GM21576 (cell line): ENCODE measurements around the gene APOLD1.
"Not testable (repeated sequence)": the region's sequence is repeated elsewhere in the genome, so short reads cannot be mapped to it uniquely, and the experiment has no call there.

Experiments
- ATAC-seq: cut with Tn5 transposase; IDR thresholded peaks from one replicate; pipeline ENCODE4 v1.9.1; 2021; ENCODE audit warnings: mild to moderate bottlenecking, moderate library complexity; ENCODE audit not compliant: unreplicated experiment

Gene APOLD1

GRCh38 chr12:12784911-12785814 is at the start of gene APOLD1:
APOLD1 (plus strand) TSS chr12:12785659; CDS start chr12:12785692, 33 bp downstream.
- no peak for ATAC-seq

- peak; percentile 71 for ATAC-seq
Observed at GRCh38 chr12:12736759-12737676, 48.4 kb upstream of the APOLD1 start.

GRCh38 chr12:12738152-12738551 is 47.3 kb upstream of the APOLD1 start:
- not testable (repeated sequence) for ATAC-seq

GRCh38 chr12:12741660-12742059 is 43.8 kb upstream of the APOLD1 start:
- ATAC-seq = no peak

- ATAC-seq = no peak
Observed at GRCh38 chr12:12744546-12745305, 40.7 kb upstream of the APOLD1 start.

- no peak for ATAC-seq
Observed at GRCh38 chr12:12745576-12746211, 39.8 kb upstream of the APOLD1 start.

- ATAC-seq = no peak
Observed at GRCh38 chr12:12747278-12747677, 38.2 kb upstream of the APOLD1 start.

GRCh38 chr12:12748044-12748443 is 37.4 kb upstream of the APOLD1 start:
- ATAC-seq = no peak

DNA sequence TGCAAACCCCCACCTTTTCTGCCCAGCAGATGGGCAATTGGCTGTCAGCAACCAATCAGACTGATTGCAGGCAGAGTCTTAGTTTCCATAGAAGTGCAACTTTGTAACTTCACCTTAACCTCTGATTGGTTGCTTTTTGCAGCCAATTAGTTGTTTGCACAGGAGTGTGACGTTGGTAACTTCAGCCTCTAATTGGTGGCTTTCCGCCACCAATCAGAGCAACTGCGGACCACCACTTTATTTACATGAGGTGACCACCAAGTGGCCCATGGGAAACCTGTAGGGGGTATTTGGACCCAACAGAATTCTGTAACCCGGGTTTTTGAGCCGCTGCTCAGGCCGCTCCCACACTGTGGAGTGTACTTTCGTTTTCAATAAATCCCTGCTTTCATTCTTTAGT is 36.0 kb upstream of the APOLD1 start:
- ATAC-seq = no peak

DNA sequence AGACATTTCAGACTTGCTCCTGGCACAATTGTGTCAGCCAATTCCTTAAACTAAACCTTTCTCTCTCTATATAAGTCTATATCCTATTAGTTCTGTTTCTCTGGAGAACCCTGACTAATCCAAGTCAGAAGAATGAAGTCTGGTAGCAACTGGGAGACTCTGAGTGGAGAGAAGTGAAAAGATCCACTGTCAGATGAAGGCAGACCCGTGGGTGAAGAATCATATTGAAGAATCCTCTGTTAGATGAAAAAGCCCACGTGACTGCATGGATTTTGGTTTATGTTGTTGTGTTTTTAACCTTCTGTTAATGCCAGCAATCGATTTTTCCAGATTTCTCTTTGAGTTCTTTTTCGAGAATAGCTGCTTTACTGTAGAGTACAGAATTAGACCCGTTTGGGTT is 29.5 kb upstream of the APOLD1 start:
- ATAC-seq = no peak

GRCh38 chr12:12757121-12757520 is 28.3 kb upstream of the APOLD1 start:
- ATAC-seq = no peak

- ATAC-seq = no peak
Observed at GRCh38 chr12:12759234-12759915, 26.1 kb upstream of the APOLD1 start.

DNA sequence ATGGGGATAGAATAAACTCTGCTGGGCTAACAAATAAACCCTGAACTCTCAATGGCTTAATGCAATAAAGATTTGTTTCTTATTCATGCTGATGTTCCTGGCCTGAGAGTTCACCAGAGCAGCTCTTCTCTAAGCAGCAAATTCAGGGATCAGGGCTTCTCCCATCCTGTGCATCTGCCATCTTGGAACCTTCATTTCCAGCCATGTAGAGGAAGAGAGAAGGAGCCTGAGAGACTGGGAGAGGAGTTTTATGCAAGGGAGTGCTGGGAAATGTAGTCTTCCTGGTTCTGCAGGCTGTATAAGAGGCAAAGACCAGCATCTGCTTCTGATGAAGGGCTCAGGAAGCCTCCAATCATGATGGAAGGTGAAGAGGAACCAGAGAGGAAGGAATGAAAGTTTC is 20.6 kb upstream of the APOLD1 start:
- no peak for ATAC-seq

DNA sequence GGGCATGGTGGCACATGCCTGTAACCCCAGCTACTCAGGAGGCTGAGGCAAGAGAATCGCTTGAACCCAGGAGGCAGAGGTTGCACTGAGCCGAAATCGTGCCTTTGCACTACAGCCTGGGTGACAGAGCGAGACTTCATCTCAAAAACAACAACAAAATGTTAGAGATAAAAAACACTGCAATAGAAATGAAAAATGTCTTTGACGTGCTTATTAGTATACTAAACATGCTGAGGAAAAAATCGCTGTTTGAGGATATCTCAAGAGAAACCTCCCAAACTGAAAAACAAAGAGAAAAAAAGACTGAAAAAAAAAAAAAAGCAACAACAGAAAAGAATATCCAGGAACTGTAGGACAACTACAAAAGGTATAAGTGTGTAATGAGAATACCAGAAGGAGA is 15.2 kb upstream of the APOLD1 start:
- ATAC-seq = no peak

GRCh38 chr12:12774791-12775190 is 10.7 kb upstream of the APOLD1 start:
- ATAC-seq = no peak

DNA sequence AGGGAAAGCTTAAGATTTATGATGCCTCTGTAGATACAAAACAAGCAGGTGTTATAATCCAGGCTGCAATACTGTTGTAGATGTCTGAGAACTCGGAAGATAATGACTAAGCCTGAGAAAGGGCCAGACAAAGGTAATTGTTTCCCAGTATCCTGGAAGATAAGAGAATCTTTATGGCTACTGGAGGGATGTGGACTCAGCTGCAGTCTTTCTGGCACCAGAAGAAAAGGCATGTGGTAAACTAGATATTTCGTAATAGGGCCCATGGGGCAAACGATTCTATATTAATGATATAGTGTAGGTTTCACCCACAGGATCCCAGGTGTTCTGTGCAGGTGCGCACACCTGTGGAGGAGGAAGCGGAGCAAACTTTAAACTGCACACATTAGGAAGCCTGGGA is 9.2 kb upstream of the APOLD1 start:
- ATAC-seq = no peak

GRCh38 chr12:12777092-12777491 is 8.4 kb upstream of the APOLD1 start:
- ATAC-seq = no peak

DNA sequence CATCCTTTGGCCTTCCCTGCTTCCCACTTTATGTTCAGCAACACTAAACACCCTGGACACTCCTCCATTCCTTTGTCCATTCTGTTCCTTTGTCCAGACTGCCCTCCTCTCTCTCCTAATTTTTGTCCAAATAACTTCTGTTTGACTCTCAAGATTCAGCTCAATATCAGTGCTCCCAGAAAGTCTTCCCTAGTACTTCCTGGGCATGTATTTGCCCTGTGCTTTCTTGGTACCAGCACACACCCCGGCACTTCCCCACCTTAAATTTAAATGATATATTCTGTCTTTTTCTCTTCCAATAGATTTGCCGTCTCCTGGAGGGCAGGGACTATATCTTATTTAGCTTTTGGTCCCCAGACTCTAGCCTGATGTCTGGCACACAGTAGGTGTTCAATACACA is 6.5 kb upstream of the APOLD1 start:
- no peak for ATAC-seq

GRCh38 chr12:12779529-12779928 is 5.9 kb upstream of the APOLD1 start:
- ATAC-seq = no peak

DNA sequence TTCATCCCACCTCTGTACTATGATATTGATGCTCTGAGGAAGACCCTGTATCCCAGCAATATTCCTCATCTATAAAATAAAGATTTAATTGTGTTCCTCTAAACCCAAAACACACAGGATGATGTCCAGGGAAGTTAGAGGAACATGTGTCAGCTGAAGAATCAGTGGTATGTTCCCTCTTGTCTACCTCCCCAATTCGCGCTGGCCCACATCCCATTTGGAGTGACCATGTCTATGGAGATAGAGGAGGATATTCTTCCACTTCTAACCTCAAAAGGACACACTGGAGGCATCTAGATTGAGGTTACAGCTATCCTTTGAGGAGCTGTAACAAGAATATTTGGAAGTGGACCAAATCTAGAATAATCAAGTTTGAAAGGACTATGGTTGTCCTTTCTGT is 1.3 kb upstream of the APOLD1 start:
- no peak for ATAC-seq
